ENCODE measurements around the gene RPTOR.

- TF ChIP-seq SMC3 (conservative IDR thresholded peaks at IDR 0.05; ENCODE audit: poor library complexity) = no peak
- TF ChIP-seq POLR2AphosphoS5 (IDR thresholded peaks at IDR 0.05) = no peak
- no peak for TF ChIP-seq CTCF (IDR thresholded peaks at IDR 0.05; ENCODE audit: poor library complexity, severe bottlenecking)
- no peak for TF ChIP-seq REST (IDR thresholded peaks at IDR 0.05; ENCODE audit: borderline replicate concordance)
- TF ChIP-seq RAD21 (conservative IDR thresholded peaks at IDR 0.05) = no peak
- no peak for TF ChIP-seq EP300 (conservative IDR thresholded peaks at IDR 0.05; ENCODE audit: poor library complexity, severe bottlenecking)
- TF ChIP-seq MXI1 (conservative IDR thresholded peaks at IDR 0.05; ENCODE audit: poor library complexity, severe bottlenecking) = no peak
- TF ChIP-seq EZH2 (IDR thresholded peaks at IDR 0.05; ENCODE audit: borderline replicate concordance, insufficient read depth, low read length, poor library complexity, severe bottlenecking) = no peak
- TF ChIP-seq TAF1 (IDR thresholded peaks at IDR 0.05; ENCODE audit: low read depth) = no peak
Observed at GRCh38 chr17:81013642-81014041, 469.0 kb downstream of the RPTOR start.
